ACC112 (cell line): ENCODE results near the gene EFCAB11.

ENCODE experiments used
- H2AFZ ChIP-seq: fragments of 200-600 bp; sonication (generic); one replicate; pipeline ENCODE4 v1.6.0; 2017; ENCODE audit warnings: antibody characterized with exemption, low read length; ENCODE audit not compliant: unreplicated experiment
- H3K27ac ChIP-seq: fragments of 200-600 bp; sonication (generic); 2 replicates; pipeline ENCODE4 v1.5.1; 2014; ENCODE audit warnings: low read depth, mild to moderate bottlenecking, antibody characterized with exemption, low read length, moderate library complexity
- H3K27me3 ChIP-seq: fragments of 200-600 bp; sonication (generic); 2 replicates; pipeline ENCODE4 v1.6.1; 2014; ENCODE audit warnings: mild to moderate bottlenecking, antibody characterized with exemption, low read length, moderate library complexity, mixed read lengths; ENCODE audit not compliant: insufficient read depth
- H3K36me3 ChIP-seq: fragments of 200-600 bp; sonication (generic); 2 replicates; pipeline ENCODE4 v1.6.1; 2016; ENCODE audit warnings: mild to moderate bottlenecking, antibody characterized with exemption, low read length, moderate library complexity, mixed read lengths; ENCODE audit not compliant: insufficient read depth
- H3K4me1 ChIP-seq: fragments of 200-600 bp; sonication (generic); one replicate; pipeline ENCODE4 v1.6.1; 2016; ENCODE audit warnings: low read length, mixed read lengths; ENCODE audit not compliant: insufficient read depth, unreplicated experiment, control insufficient read depth
- H3K4me3 ChIP-seq: fragments of 200-600 bp; sonication (generic); 2 replicates; pipeline ENCODE4 v1.5.1; 2014; ENCODE audit warnings: mild to moderate bottlenecking, low read depth, low read length
- H3K79me2 ChIP-seq: fragments of 200-600 bp; sonication (generic); one replicate; pipeline ENCODE4 v1.6.0; 2016; ENCODE audit warnings: low read length; ENCODE audit not compliant: control insufficient read depth, unreplicated experiment, insufficient read depth

EFCAB11 gene

GRCh38 chr14:89797148-89797547 lies 157.4 kb downstream of the EFCAB11 start:
- Histone ChIP-seq H2AFZ (no peak overlapping the region), H3K36me3 (no peaks in the 10 kb centered on the region)

GRCh38 chr14:89794096-89794495 lies 160.4 kb downstream of the EFCAB11 start:
- no peak overlapping the region for H3K27ac ChIP-seq
- H2AFZ ChIP-seq, result no peak overlapping the region
- no peaks in the 10 kb centered on the region for H3K79me2 ChIP-seq
- no peaks in the 10 kb centered on the region for H3K27me3 ChIP-seq
- H3K4me1 ChIP-seq, result no peaks in the 10 kb centered on the region
- no peak overlapping the region for H3K4me3 ChIP-seq
- no peaks in the 10 kb centered on the region for H3K36me3 ChIP-seq

More at GRCh38 chr14:89797148-89797547, 157.4 kb downstream of the EFCAB11 start:
- H3K4me1 ChIP-seq, result no peaks in the 10 kb centered on the region
- H3K27me3 ChIP-seq, result no peaks in the 10 kb centered on the region
- H3K27ac ChIP-seq, result no peak overlapping the region
- no peak overlapping the region for H3K4me3 ChIP-seq
- H3K79me2 ChIP-seq, result no peaks in the 10 kb centered on the region

- Histone ChIP-seq H3K27me3 (no peaks in the 10 kb centered on the region), H3K4me1 (no peaks in the 10 kb centered on the region), H3K79me2 (no peaks in the 10 kb centered on the region), H2AFZ (no peak overlapping the region), H3K36me3 (no peaks in the 10 kb centered on the region), H3K4me3 (no peak overlapping the region), H3K27ac (no peak overlapping the region)
These were observed 161.2 kb downstream of the EFCAB11 start for GRCh38 chr14:89793367-89793716.

GRCh38 chr14:89792489-89793366 lies 161.8 kb downstream of the EFCAB11 start:
- Histone ChIP-seq H3K4me3 (no peak overlapping the region), H3K27me3 (no peaks in the 10 kb centered on the region), H3K4me1 (no peaks in the 10 kb centered on the region), H3K79me2 (no peaks in the 10 kb centered on the region), H3K36me3 (no peaks in the 10 kb centered on the region), H2AFZ (no peak overlapping the region), H3K27ac (no peak overlapping the region)

GRCh38 chr14:89787525-89787924 lies 167.0 kb downstream of the EFCAB11 start:
- no peak overlapping the region for H3K27ac ChIP-seq
- no peaks in the 10 kb centered on the region for H3K79me2 ChIP-seq
- no peak overlapping the region for H2AFZ ChIP-seq

GRCh38 chr14:89781046-89781445 lies 173.5 kb downstream of the EFCAB11 start:
- no peaks in the 10 kb centered on the region for H3K79me2 ChIP-seq
- H3K36me3 ChIP-seq, result no peaks in the 10 kb centered on the region
- H3K4me1 ChIP-seq, result no peaks in the 10 kb centered on the region
- no peaks in the 10 kb centered on the region for H3K27me3 ChIP-seq
- H3K4me3 ChIP-seq, result no peak overlapping the region
- H2AFZ ChIP-seq, result no peak overlapping the region
- H3K27ac ChIP-seq, result no peak overlapping the region

More at GRCh38 chr14:89787525-89787924, 167.0 kb downstream of the EFCAB11 start:
- Histone ChIP-seq H3K27me3 (no peaks in the 10 kb centered on the region), H3K4me3 (no peak overlapping the region), H3K36me3 (no peaks in the 10 kb centered on the region), H3K4me1 (no peaks in the 10 kb centered on the region)

GRCh38 chr14:89779707-89780106 lies 174.8 kb downstream of the EFCAB11 start:
- no peak overlapping the region for H3K27ac ChIP-seq
- no peaks in the 10 kb centered on the region for H3K36me3 ChIP-seq
- no peak overlapping the region for H3K4me3 ChIP-seq
- H3K4me1 ChIP-seq, result no peaks in the 10 kb centered on the region
- no peaks in the 10 kb centered on the region for H3K79me2 ChIP-seq
- H2AFZ ChIP-seq, result no peak overlapping the region
- no peaks in the 10 kb centered on the region for H3K27me3 ChIP-seq

- Histone ChIP-seq H3K4me3 (no peak overlapping the region), H3K36me3 (no peaks in the 10 kb centered on the region), H3K27me3 (no peaks in the 10 kb centered on the region), H3K27ac (no peak overlapping the region), H3K4me1 (peaks cover 8% of the 10 kb centered on the region), H3K79me2 (no peaks in the 10 kb centered on the region), H2AFZ (no peak overlapping the region)
These were observed 178.6 kb downstream of the EFCAB11 start for GRCh38 chr14:89775946-89776345.

GRCh38 chr14:89775151-89775550 lies 179.4 kb downstream of the EFCAB11 start:
- Histone ChIP-seq H3K4me1 (peaks cover 9% of the 10 kb centered on the region), H2AFZ (no peak overlapping the region), H3K27me3 (no peaks in the 10 kb centered on the region), H3K36me3 (no peaks in the 10 kb centered on the region), H3K79me2 (no peaks in the 10 kb centered on the region), H3K27ac (no peak overlapping the region), H3K4me3 (no peak overlapping the region)

- H3K36me3 ChIP-seq, result no peaks in the 10 kb centered on the region
- peaks cover 9% of the 10 kb centered on the region for H3K4me1 ChIP-seq
- no peaks in the 10 kb centered on the region for H3K27me3 ChIP-seq
- H3K79me2 ChIP-seq, result no peaks in the 10 kb centered on the region
- no peak overlapping the region for H3K27ac ChIP-seq
- H3K4me3 ChIP-seq, result no peak overlapping the region
- H2AFZ ChIP-seq, result no peak overlapping the region
These were observed 180.8 kb downstream of the EFCAB11 start for GRCh38 chr14:89773644-89774316.

- Histone ChIP-seq H3K27me3 (no peaks in the 10 kb centered on the region), H2AFZ (no peak overlapping the region), H3K4me1 (peaks cover 9% of the 10 kb centered on the region), H3K36me3 (no peaks in the 10 kb centered on the region), H3K4me3 (no peak overlapping the region), H3K27ac (no peak overlapping the region), H3K79me2 (no peaks in the 10 kb centered on the region)
These were observed 181.4 kb downstream of the EFCAB11 start for GRCh38 chr14:89773151-89773550.
